ENCODE results near the gene KSR1.
A peak's percentile ranks its signal among the peaks of the same experiment; 100 is the strongest.
"Not testable (repeated sequence)": the region's sequence is repeated elsewhere in the genome, so short reads cannot be mapped to it uniquely, and the experiment has no call there.

The KSR1 gene

DNA sequence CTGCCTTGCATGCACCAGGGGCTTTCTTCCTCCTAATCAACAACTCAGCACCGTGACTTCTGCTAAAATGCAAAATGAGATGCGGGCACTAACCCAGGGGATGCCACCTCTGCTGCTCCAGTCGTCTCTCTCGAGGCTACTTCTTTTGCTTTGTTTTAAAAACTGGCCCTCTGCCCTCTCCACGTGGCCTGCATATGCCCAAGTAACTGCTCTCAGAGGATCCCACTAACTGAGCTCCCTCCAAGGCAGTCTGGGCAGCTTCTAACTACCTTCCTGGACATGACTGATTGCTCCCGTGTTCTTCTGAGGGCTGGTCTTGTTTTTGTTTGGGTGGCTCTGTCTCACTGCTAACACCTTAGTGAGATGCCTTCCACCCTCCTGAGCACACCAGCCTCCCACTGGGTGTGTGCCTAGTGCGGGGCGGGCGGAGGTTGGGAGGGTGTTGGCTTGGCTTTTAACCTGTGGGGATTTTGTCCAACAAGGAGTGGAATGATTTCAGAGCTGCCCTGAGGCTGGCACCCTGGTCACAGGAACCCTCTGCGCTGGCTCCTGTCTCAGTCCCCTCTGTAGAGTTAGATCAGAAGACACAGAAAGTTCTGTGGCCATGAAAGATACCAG, 165.8 kb downstream of the KSR1 start:
- DNase-seq = no peak

DNA sequence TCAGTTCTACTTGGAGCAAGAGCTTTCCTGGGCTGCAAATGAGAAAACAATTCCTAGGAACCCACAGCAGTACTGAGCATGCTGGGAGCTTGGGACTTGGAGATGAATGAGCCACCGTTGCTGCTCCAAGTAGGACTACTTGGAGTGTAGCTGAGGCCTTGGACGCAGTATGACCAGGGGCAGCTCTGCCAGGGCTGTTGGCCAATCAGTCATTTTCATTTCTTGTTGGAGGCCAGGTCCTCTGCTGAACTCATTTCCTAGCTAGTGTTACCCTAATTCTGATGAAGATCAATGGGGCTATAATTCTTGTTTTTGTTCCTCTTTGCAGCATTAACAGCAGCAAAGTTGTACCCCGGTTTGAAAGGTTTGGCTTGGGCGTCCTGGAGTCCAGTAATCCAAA, 166.7 kb downstream of the KSR1 start:
- no peak for DNase-seq

DNA sequence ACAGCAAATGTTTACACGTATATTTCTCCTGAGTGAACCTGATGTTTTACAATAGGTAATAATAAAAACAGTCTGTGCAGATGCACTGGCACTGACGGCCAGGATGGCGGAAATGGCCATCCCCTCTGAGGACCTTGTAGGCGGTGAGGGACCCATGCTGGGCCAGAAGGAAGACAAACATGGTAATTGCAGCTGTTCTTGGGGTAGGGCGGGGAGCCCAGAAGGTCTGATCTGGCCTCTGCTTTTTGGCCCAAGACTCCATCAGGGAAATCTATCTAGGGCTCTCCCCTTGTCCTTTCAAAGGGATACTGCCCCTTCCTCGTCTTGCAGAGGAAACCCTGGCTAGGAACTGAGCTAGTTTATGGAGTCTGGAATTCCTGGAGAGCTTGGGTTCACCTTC, 167.4 kb downstream of the KSR1 start:
- DNase-seq = no peak

DNA sequence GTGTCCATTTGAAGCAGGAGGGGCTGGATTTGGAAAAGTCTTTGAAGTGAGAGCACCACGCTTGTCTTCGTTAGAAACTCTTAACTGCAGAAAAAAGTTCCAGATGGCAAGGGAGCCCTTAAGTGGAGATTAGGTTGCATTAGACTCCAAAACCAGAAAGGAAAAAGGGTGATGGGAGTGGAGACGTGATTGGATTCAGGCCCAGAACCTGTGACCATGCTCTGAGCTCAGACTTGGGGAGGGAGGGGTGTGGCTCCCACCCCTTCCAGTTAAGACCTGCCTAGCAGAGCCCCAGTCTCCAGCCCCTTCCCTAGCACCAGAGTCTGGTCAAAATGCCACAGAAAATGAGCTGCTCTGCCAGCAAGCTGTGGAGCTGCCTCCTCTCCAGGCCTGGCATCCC, 168.3 kb downstream of the KSR1 start:
- DNase-seq = no peak

DNA sequence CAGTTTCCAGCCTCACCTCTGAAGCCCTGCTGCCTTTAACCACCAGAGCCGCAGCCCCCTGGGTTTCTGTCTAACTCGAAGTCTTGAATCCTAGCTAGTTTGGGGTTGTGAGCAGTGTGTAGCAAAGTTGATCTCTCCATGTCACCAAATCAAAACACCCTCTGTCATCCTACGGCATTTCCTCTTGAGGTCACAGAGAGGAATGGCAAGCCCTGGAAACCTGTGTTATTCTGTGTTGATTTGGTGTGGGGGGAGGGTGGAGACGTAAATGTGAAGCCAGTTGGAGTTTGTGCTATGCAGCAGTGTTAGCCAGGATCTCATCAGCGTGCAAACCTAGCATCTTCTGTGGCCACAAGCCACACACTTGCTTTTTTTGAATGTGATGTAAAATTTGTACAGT, 169.6 kb downstream of the KSR1 start:
- DNase-seq = no peak

DNA sequence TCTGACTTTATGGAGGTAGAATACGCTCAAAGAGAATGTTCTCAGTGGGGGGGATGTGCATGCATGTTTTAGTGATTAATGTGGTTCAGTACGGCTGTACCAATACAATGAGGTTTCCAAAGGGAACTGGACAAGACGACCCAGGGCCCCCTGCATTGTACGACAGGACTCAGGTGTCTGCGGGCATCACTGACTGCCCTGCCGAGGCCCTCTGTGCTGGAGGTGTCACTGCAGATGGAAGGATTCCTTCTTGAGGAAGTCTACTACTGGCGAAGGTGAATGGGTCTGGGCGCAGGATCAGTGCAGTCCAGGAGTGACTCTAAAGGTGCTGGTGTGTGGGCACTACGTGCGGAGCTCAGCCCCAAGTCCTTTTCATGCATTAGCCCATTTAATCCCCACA, 171.3 kb downstream of the KSR1 start:
- DNase-seq = no peak

DNA sequence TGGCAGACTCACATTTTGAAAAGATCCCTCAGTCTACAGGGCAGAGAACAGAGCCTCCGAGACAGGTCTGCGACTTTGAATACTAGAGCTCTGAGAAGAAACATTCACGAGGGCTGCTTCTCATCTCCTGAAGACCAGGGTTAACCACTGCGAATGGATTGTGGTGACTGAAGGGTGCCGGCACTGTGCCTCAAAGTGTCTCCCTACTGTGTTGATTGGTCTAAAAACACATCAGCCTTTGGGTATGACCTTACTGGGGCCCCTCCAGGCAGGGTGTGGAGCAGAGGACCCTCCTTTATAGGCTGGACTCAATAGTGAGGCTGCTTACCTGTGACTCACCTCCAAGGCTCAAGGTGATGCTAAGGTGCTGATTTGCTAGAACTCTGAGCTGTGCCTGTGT, 172.1 kb downstream of the KSR1 start:
- no peak for DNase-seq

DNA sequence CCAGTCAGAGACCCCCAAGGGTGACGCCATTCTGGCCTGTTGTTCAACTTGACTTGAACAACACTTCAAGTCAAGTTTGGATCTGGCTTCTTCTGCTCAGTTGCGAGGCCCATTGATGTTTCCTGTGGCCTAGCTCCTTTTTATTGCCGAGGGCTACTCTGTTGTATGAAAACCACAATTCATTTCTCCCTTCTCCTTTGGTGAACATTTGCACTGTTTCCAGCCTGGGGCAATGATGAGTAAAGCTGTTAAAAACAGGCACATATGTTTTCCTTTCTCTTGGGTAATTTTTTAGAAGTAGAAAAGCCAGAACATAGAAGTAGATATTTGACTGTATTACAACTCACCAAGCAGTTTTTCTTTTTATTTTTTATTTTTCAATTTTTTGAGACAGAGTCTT, 173.0 kb downstream of the KSR1 start:
- DNase-seq = peak; percentile 61

DNA sequence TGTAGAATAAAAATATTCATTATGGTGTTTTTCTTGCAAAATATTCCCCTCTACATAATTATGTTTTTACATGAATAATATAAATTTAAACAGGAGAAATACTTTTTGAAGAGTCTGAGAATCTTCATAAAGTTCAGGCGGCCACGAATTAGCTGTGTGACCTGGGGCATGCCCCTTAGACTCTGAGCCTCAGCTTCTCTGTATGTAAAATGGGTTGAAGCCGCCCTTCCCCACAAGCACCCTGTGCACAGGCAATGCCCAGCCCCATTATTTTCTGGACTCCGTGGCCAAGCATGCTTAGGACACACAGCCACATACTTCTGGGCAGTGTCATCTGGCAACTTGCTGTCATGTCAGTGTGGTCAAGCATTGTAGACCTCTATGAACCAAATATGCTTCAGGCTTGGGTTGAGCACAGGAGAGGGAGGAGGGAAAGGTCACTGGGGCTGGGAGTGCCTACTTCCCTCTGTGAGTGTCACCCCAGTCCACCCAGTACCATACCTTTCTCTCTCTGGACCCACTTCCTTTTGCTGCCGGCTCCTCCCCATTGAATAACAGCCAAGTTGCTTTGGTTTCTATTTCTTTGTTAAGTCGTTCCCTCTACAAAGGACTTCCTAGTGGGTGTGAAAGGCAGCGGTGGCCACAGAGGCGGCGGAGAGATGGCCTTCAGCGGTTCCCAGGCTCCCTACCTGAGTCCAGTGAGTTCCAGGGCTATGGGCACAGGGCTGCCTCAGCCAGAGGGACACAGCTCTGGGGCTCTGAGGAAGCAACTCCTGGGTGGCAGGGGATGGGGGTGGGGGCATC, 174.6 kb downstream of the KSR1 start, which contains the start of gene LGALS9:
Gene LGALS9, plus strand, starts transcription at position 582 of the 804 bp plus-strand sequence. Its CDS starts 78 bp downstream, at position 660.
- no peak for DNase-seq

DNA sequence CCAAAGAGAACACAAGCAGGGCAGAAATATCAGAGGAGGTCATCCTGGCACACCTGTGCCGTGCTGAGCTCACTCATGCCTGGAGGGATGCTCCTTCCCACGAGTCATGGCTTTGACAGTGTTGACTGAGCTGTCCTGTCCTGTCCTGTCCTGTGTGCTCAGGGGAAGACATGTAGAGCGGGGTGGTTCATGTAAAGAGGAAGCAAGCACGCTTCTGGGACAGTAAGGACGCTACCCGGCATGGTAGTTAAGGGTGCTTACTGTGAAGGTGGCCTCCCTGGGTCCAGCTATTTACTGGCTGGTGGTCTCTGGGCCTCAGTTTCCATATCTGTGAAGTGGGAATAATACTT, 175.1 kb downstream of the KSR1 start:
- DNase-seq = no peak

DNA sequence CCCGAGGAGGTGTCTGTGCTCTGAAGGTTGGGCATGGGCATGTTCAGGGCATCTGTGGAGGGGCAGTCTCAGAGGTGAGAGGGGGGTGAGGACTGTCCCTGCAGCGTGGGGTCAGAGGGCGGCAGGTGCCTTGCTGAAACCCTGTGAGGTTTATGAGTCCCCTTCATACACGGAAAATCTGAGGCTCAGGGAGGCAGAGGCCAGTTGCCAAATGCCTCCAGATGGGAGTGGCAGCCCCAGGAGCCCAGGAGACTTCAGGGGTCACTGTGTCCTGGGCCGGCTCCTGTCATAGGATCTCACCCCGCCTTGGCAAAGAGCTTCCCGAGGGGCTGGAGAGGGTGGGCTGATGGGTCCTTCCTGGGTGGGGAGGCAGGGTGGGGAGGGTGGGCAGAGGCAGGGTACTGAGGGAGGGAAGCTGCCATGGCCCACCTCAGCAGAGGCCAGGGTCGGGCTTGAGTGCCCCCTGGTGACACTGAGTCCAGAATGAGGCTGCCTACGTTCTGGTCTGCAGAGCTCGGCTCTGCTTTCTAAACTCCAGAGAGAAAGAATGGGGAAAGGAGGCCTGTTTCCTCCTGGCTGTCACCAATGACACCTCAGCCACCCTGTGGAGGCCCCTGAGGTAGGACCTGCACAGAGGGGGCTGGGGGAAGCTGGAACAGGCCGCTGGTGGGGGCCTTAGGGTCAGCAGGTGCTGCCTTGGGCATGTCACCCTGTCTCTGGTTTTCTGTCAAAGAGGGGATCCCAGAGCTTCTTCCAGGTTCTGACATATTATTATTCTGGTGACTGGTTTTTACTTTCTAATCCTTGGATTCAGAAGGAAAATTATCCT, 175.9 kb downstream of the KSR1 start:
- DNase-seq = no peak

DNA sequence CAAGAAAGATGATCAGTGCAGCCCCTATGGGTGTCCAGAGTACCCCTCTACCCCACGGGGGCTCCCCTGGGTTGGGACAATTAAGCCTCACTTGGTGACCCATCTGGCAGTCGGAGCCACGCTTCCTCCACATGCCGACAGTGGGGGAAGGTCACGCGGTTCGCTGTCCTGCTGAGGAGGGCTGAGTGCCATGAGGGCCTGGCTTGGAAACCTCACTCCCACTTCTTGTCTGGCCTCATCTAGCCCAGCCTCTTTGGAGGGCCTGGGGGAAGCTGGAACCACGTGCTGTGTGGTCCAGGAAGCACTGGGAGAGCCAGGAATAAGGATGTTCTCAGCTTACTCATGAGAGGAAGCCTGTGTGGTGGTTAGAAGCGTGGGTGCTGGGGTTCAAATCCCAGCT, 176.5 kb downstream of the KSR1 start:
- not testable (repeated sequence) for DNase-seq

DNA sequence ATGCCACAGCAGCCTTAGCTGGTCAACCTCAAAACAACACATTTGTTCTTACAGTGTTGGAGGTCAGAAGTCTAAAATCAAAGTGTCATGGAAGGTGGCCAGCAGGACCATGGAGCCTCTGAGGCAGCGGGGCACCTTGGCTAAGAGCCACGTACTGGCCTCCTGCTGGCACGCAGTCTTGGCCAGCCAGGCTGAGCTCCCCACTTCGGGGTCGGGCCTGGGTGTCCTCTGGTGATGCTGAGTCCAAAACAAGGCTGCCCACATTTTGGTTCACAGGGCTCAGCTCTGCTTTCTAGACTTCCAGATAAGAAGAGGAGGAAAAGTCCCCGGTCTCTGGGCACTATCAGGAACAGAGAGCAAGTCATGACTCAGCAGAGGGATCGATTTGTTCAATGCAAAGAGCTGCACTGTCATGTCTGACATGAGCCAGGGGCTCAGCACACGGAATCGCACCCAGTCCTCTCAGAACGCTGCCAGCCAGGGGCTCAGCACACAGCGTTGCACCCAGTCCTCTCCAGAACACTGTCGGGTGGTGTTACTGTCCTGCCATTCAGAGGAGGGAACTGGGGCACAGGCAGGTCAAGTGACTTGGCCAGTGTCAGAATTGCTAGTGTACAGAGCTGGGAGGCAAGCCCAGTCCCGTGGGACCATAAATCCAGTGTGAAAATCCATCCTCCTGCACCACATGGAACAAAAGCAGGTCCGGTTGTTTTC, 177.2 kb downstream of the KSR1 start:
- DNase-seq = no peak

DNA sequence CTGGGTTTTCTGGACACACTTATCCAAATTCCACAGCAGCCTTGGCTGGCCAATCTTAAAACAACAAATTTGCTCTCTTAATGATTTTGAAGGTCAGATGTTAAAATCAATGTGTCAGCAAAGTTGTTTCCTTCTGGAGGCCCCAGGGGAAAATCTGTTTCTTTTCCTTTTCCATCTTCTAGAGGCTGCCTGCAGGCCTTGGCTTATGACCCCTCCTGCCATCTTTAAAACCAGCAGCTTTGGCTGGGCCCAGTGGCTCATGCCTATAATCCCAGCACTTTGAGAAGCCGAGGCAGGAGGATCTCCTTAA, 177.7 kb downstream of the KSR1 start:
- DNase-seq = no peak

DNA sequence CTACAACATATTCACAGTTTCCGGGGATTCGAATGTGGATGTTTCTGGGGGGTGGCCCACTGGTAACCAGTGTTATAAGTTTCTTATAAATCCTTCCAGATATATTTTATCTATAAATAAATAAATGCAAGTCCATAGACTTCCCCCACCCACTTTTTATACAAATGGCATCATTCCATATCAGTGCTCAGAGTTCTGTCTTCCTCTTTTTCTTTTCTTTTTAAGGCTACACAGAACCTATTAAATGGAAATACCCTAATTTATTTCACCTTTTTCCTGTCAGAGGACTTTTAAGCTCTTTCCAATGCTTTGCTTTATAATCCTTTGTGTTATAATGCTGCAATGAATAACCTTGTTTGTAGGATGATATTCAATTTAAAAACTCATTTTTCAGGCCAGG, 178.5 kb downstream of the KSR1 start:
- DNase-seq = no peak

DNA sequence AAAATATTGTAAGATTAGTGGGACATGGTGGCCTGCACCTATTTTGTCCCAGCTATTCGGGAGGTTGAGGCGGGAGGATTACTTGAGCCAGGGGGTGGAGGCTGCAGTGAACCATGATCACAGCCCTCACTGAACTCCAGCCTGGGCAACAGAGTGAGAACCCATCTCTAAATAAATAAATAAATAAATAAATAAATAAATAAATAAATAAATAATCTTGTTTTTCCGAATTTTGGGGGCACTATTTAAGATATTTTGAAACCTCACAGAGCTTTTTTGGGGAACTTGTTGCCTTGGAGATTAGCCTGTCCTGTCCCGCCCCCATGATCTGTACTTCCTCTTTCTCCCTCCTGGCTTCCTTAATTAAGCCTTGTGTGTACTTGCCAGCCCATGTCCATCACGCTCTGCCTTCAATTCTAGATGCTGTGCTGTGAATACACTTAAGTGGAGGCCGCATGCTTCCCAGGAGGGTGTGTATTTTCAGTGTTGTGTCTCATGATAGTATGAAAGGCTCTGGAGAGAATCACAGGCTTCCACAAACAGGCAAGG, 179.1 kb downstream of the KSR1 start:
- DNase-seq = no peak

DNA sequence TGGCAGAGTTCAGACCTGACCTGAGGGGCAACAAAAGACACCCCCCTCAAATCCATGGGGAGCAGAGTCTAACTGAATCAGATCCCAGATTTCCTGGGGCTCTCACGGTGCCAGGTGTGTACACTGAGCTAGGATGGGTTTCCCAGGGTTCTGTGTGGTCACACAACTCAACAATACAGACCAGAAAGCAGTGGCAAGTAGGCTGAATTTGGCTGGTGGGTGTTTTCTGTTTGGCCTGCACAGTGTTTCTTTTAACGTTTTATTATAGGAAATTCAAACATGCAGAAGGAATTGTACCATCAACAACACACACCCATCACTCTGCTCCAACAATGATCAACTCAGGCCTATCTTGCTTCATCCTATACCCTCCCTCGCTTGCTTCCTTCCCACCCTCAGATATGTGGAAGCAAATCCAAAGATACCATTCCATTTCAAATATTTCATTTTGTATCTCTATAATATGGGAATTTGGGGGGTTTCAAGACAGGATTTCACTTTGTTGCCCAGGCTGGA, 179.8 kb downstream of the KSR1 start:
- not testable (repeated sequence) for DNase-seq

DNA sequence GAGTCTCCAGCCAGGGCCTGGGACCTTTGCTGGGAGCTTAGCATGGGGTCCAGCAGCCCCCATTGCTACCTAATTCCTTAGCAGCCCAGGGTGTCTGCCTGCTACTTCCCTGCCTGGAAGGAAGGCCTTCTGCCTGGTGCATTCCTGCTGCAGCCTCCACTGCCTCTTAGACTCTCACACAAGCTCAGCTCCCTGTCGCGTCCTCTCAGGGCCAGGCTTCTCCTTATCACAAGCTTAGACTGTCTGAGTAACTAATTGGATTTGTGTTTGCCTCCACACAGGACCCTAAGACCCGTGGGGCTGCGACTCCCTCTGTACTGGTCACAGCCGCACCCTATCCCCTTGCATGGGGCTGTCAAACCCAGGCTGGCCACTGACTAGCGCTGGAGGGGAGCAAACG, 181.6 kb downstream of the KSR1 start:
- not testable (repeated sequence) for DNase-seq

DNA sequence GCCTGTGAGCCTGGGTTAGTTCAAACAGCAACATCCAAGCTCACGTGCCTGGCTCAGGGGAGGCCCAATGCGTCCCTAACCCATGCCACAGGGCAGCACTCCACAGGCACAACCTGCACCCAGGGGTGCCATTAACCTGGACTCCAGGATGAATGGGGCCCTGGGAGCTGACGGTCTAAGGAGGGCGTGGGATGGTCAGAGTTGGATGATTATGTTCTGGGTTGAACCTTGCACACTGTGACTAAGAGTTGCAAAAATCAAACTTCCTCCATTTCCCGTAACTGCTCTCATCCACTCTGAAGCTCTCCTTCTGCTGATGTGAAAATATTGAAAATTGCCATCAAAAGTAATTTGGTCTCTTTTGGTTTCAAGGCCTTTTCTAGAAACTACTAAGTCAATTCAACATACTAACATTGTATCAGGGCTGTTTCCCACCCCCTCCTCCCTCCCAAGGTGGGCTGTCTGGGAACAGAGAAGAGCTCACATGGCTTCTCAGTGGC, 182.2 kb downstream of the KSR1 start:
- DNase-seq = not testable (repeated sequence)

DNA sequence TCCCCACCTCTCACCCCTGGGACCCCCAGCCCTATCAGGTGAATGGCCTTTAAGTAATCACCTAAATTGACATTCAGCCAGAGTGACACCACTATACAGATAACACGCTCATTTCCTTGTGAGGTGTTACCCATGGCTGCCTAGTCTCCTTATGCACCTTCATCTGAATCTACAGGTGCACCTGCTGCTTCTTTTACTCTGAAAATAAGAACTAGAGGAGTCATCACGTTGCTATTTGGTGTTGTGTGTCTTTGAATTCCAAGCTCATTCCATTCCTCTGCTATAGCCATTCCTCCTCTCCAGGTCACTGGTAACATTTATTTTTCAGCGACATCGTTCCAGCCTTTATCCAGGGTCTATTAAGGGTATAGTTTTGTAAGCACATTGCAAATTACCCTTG, 184.5 kb downstream of the KSR1 start:
- DNase-seq = no peak

DNA sequence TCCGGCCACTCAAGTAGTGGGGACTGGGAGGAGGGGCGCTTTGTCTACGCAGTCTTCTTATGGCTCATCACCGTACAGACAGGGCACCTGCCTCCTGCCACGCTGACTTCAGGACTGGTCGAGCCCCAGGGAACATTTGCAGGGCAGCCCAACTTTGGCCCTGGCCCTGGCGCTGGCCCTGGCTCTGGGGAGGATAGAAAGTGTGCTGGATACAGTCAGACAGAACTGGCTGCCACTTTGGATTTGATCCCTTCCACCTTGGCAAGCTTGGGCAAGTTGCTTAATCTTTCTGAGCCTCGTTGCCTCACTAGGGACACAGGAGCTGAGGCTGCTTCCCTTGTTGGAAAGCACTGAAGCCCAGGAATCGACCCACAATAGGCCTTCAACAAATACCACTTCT, 188.3 kb downstream of the KSR1 start:
- no peak for DNase-seq

DNA sequence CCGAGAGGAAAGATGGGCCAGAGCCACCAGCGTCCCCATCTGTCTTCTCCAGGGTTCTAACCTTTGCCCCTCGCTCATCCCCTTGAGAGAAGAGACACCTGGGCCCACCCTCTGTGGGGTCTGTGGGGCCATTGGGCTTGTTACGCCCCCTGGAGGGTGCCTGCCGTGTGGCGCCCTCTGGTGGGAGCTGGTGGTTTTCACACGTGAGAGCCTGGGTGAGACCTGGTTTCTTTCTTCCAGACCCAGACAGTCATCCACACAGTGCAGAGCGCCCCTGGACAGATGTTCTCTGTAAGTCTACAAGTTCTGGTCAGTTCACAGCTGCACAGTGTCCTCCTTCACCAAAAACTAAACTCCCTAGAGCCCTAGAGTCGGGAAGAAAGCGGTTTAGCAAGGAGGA, 189.4 kb downstream of the KSR1 start:
- DNase-seq = not testable (repeated sequence)

DNA sequence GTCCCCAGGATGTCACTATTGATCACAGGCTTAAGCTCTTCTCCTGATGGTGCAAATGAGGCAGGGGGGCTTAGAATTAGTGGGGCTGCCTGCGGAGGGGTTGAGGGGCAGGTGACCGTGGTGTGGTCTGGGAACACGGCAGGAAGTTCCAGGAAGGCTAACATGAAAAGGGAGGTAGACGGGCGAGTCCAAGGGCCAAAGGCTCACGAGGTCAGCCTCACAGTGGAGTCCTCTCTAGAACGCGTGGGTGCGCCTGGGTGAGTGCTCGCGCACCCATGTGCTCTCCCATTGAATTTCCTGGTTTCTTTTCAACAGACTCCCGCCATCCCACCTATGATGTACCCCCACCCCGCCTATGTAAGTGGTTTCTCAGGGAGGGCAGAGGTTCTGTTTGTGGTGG, 190.0 kb downstream of the KSR1 start:
- no peak for DNase-seq

All from T1000 (cell line).